GM03348 (cell line): ENCODE results near the gene HSPA12B.
"Not testable (repeated sequence)": the region's sequence is repeated elsewhere in the genome, so short reads cannot be mapped to it uniquely, and the experiment has no call there.

Experiments
- DNase-seq: peaks from one replicate; pipeline ENCODE4 v3.0.0; 2012; ENCODE audit warnings: low spot score

The HSPA12B gene

GRCh38 chr20:3787324-3788014, 55.0 kb downstream of the HSPA12B start:
- no peak for DNase-seq

- no peak for DNase-seq
Measured at GRCh38 chr20:3788685-3789155, 56.2 kb downstream of the HSPA12B start.

- not testable (repeated sequence) for DNase-seq
Measured at GRCh38 chr20:3789201-3789600, 56.7 kb downstream of the HSPA12B start.

GRCh38 chr20:3794168-3794567, 61.7 kb downstream of the HSPA12B start:
- not testable (repeated sequence) for DNase-seq

- no peak for DNase-seq
Measured at GRCh38 chr20:3794701-3795420, 62.4 kb downstream of the HSPA12B start.

GRCh38 chr20:3795511-3796468, 63.3 kb downstream of the HSPA12B start, which contains the start of gene CDC25B:
TSS of gene CDC25B (plus strand) at chr20:3796310. CDS start at chr20:3796532, 222 bp downstream.
- peak; percentile 95 for DNase-seq

GRCh38 chr20:3796477-3797225, 64.2 kb downstream of the HSPA12B start:
- DNase-seq, result no peak

GRCh38 chr20:3797226-3797545, 64.7 kb downstream of the HSPA12B start:
- no peak for DNase-seq

GRCh38 chr20:3797592-3798372, 65.3 kb downstream of the HSPA12B start:
- no peak for DNase-seq

- no peak for DNase-seq
Measured at GRCh38 chr20:3798373-3798768, 65.9 kb downstream of the HSPA12B start.

- DNase-seq, result no peak
Measured at GRCh38 chr20:3798908-3799248, 66.4 kb downstream of the HSPA12B start.

- no peak for DNase-seq
Measured at GRCh38 chr20:3800256-3800877, 67.9 kb downstream of the HSPA12B start.

GRCh38 chr20:3800878-3801260, 68.4 kb downstream of the HSPA12B start:
- no peak for DNase-seq

GRCh38 chr20:3801299-3801698, 68.8 kb downstream of the HSPA12B start:
- DNase-seq, result no peak

GRCh38 chr20:3801846-3802245, 69.4 kb downstream of the HSPA12B start:
- no peak for DNase-seq
